K562 treated with DMSO at 1 percent for 24 hours (cell line): ENCODE results near the gene CRHR1. TPM values are rescaled to one million over a fixed set of nuclear protein-coding genes. Genes with fewer than 3 reads are reported as not detected.

Experiments used
- total RNA-seq: library from RNA; unstranded; fragments of 300-600 nt; gene quantifications from 2 replicates; pipeline ENCODE4 v1.2.3, GENCODE V29; 2022; ENCODE audit warnings: low read depth; ENCODE audit not compliant: insufficient read depth

CRHR1 gene
- 0.43 TPM in 1 of 2 replicates, not detected in the other for total RNA-seq

DNA sequence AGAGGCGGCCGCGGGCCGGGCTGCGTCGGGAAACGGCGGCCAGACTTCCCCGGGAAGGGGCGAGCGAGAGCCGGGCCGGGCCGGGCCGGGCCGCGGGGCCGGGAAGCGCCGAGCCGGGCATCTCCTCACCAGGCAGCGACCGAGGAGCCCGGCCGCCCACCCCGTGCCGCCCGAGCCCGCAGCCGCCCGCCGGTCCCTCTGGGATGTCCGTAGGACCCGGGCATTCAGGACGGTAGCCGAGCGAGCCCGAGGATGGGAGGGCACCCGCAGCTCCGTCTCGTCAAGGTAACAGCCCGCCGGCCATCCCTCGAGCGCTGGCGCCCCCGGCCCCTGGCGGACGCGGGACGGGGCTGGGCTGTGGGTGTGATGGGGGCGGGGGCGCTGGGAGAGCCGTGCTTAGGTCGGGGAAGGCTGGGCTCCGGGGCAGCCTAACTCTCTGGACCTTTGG, at the start of gene CRHR1:
Gene CRHR1, plus strand, starts transcription at position 28 of the 448 bp plus-strand sequence. Its CDS starts 225 bp downstream, at position 253.

DNA sequence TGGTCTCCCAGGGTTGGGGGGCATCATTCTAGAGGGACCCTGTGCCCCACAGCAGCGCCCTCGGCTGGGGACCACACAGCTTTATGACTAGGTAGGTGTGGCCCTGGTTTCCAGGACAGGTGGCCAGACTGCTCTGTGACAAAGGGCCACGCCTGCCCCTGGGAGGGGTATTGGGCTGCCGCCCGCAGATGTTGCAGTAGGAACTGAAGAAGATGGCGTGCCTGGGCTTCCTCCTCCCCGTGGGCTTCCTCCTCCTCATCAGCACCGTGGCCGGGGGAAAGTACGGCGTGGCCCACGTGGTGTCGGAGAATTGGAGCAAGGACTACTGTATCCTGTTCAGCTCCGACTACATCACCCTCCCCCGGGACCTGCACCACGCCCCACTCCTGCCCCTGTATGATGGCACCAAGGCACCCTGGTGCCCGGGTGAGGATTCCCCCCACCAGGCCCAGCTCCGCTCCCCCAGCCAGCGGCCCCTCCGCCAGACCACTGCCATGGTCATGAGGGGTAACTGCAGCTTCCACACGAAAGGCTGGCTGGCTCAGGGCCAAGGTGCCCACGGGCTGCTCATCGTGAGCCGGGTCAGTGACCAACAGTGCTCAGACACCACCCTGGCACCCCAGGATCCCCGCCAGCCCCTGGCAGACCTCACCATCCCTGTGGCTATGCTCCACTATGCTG, 60.7 kb downstream of the CRHR1 start, which contains the start of gene SPPL2C:
Gene SPPL2C, plus strand, starts transcription at position 187 of the 681 bp plus-strand sequence. Its CDS starts 26 bp downstream, at position 213.

Other genes with a start within 250 kb of the CRHR1 start
- gene SPPL2C, start 60.6 kb downstream of the CRHR1 start, total RNA-seq: not detected in 2 replicates
- 4.3 and 5.1 TPM in 2 replicates for gene MAPT, start 110.2 kb downstream of the CRHR1 start, total RNA-seq
- gene STH, start 214.9 kb downstream of the CRHR1 start, total RNA-seq: not detected in 2 replicates